Smooth muscle cell (in vitro differentiated cells): Measurements from ENCODE around the gene RFC1. TPM values are rescaled to one million over a fixed set of nuclear protein-coding genes. Genes with fewer than 3 reads are reported as not detected.

Experiments
- DNase-seq: peaks from one replicate; lab custom pipeline; 2025; ENCODE audit not compliant: unreplicated experiment; lab: John Stamatoyannopoulos, UW
- H2AFZ ChIP-seq: fragments of 200-600 bp; sonication (generic); 2 replicates; pipeline ENCODE4 v1.6.0; 2016; ENCODE audit warnings: antibody characterized with exemption, low read depth, mild to moderate bottlenecking
- H3F3A ChIP-seq: fragments of 200-600 bp; sonication (generic); 2 replicates; pipeline ENCODE4 v1.6.0; 2017; ENCODE audit warnings: antibody characterized with exemption, low read depth
- H3K27ac ChIP-seq: fragments of 200-600 bp; sonication (generic); 2 replicates; pipeline ENCODE4 v1.5.1; 2016; ENCODE audit warnings: low read depth, mild to moderate bottlenecking
- H3K27me3 ChIP-seq: fragments of 200-600 bp; sonication (generic); 2 replicates; pipeline ENCODE4 v1.6.1; 2016; ENCODE audit warnings: low read depth, mild to moderate bottlenecking
- H3K36me3 ChIP-seq: fragments of 200-600 bp; sonication (generic); 2 replicates; pipeline ENCODE4 v1.5.1; 2016; ENCODE audit warnings: low read depth
- H3K4me1 ChIP-seq: fragments of 200-600 bp; sonication (generic); 2 replicates; pipeline ENCODE4 v1.5.1; 2016; ENCODE audit warnings: low read depth
- H3K4me2 ChIP-seq: fragments of 200-600 bp; sonication (generic); 2 replicates; pipeline ENCODE4 v1.6.0; 2016; ENCODE audit warnings: mild to moderate bottlenecking
- H3K4me3 ChIP-seq: fragments of 200-600 bp; sonication (generic); 2 replicates; pipeline ENCODE4 v1.5.1; 2016; ENCODE audit warnings: mild to moderate bottlenecking
- H3K79me2 ChIP-seq: fragments of 200-600 bp; sonication (generic); 2 replicates; pipeline ENCODE4 v1.6.0; 2016; ENCODE audit warnings: low read depth, mild to moderate bottlenecking
- H3K9ac ChIP-seq: fragments of 200-600 bp; sonication (generic); 2 replicates; pipeline ENCODE4 v1.6.0; 2016; ENCODE audit warnings: low read depth
- H3K9me3 ChIP-seq: fragments of 200-600 bp; sonication (generic); replicated peaks from 2 replicates; pipeline ENCODE4 v1.5.1; 2016; ENCODE audit warnings: low read depth
- H4K20me1 ChIP-seq: fragments of 200-600 bp; sonication (generic); 2 replicates; pipeline ENCODE4 v1.6.0; 2016; ENCODE audit warnings: low read depth
- CTCF ChIP-seq: fragments of 200-600 bp; sonication (generic); IDR thresholded peaks from 2 replicates; pipeline ENCODE4 v1.5.1; 2017; ENCODE audit warnings: borderline replicate concordance, mild to moderate bottlenecking, antibody characterized with exemption; ENCODE audit not compliant: insufficient read depth, poor library complexity, severe bottlenecking
- WGBS: methylation state at CpG from one replicate; pipeline ENCODE4 v1.1.7; 2016; ENCODE audit warnings: low lambda C conversion rate; 5-methylcytosine and 5-hydroxymethylcytosine counted together
- polyA plus RNA-seq: library from polyadenylated mRNA; unstranded; fragments of >200 nt; fragmentation: Nextera tagmentation; extraction: Ambion mirVana; gene quantifications from 2 replicates; pipeline ENCODE4 v1.2.1, GENCODE V29; 2016
- total RNA-seq: library from RNA; depleted of rRNA; stranded (reverse); fragments of >200 nt; gene quantifications from 2 replicates; pipeline ENCODE4 v1.2.3, GENCODE V29; 2014

The RFC1 gene
- total and polyA plus RNA-seq, 2 experiments from 2014 or later, result 25.3 to 48.0 TPM

- no peak for TF ChIP-seq CTCF
- Histone ChIP-seq H4K20me1 (peaks cover 52% of the 10 kb centered on the region), H3K4me2 (no peak overlapping the region), H3K27ac (no peak overlapping the region), H2AFZ (no peak overlapping the region), H3K79me2 (peaks cover 59% of the 10 kb centered on the region), H3K9me3 (peaks cover 7% of the 10 kb centered on the region), H3K27me3 (no peaks in the 10 kb centered on the region), H3F3A (no peaks in the 10 kb centered on the region), H3K4me1 (peaks cover 4% of the 10 kb centered on the region), H3K36me3 (peaks cover 17% of the 10 kb centered on the region), H3K4me3 (no peak overlapping the region), H3K9ac (no peak overlapping the region)
- no peak for DNase-seq
- WGBS, result 63% methylated on average over 3 of the region's 3 CpGs
Observed at GRCh38 chr4:39346856-39347519, 19.2 kb downstream of the RFC1 start.

GRCh38 chr4:39342731-39343130 lies 23.4 kb downstream of the RFC1 start:
- H3K79me2 ChIP-seq, result peaks cover 54% of the 10 kb centered on the region

GRCh38 chr4:39341075-39341725 lies 25.0 kb downstream of the RFC1 start:
- no peak for TF ChIP-seq CTCF
- Histone ChIP-seq H3K9ac (no peak overlapping the region), H3K4me1 (no peaks in the 10 kb centered on the region), H3K36me3 (no peaks in the 10 kb centered on the region), H4K20me1 (peaks cover 60% of the 10 kb centered on the region), H3K27ac (no peak overlapping the region), H3K4me3 (no peak overlapping the region), H3K4me2 (no peak overlapping the region), H3K9me3 (no peaks in the 10 kb centered on the region), H3F3A (no peaks in the 10 kb centered on the region), H3K27me3 (no peaks in the 10 kb centered on the region), H2AFZ (no peak overlapping the region), H3K79me2 (peaks cover 42% of the 10 kb centered on the region)
- WGBS, result 94% methylated on average over 8 of the region's 8 CpGs
- DNase-seq, result no peak

More at GRCh38 chr4:39342731-39343130, 23.4 kb downstream of the RFC1 start:
- 85% methylated on average over 7 of the region's 7 CpGs for WGBS
- Histone ChIP-seq H3K4me3 (no peak overlapping the region), H3K9ac (no peak overlapping the region), H4K20me1 (peaks cover 61% of the 10 kb centered on the region), H3K36me3 (no peaks in the 10 kb centered on the region), H3F3A (no peaks in the 10 kb centered on the region), H2AFZ (no peak overlapping the region), H3K4me2 (no peak overlapping the region), H3K4me1 (peaks cover 4% of the 10 kb centered on the region), H3K27ac (no peak overlapping the region), H3K9me3 (no peaks in the 10 kb centered on the region), H3K27me3 (no peaks in the 10 kb centered on the region)
- TF ChIP-seq CTCF, result no peak
- no peak for DNase-seq
